GM12878 (cell line): ENCODE data around the gene ZBTB49. TPM values are rescaled to one million over a fixed set of nuclear protein-coding genes. Genes with fewer than 3 reads are reported as not detected.

ENCODE experiments used
- ATAC-seq: fragments of 200-7000 bp; cut with Tn5 transposase; 3 replicates; pipeline ENCODE4 v1.9.1; 2020; ENCODE audit warnings: mild to moderate bottlenecking, moderate library complexity
- BruUV-seq: library from RNA; stranded (reverse); fragments of 400-500 nt; replicated peaks from 2 replicates; lab custom pipeline; 2021; lab: Mats Ljungman, UMichigan
- CTCF ChIA-PET: fragments of 300-600 bp; sonication (Branson Sonifier 250); formaldehyde crosslinking; extraction: SDS; loops from one replicate; lab custom pipeline; 2021; ENCODE audit warnings: inconsistent platforms; lab: Yijun Ruan, JAX
- POLR2A ChIA-PET: fragments of 350-600 bp; formaldehyde crosslinking; extraction: SDS; loops from one replicate; lab custom pipeline; 2021; ENCODE audit warnings: inconsistent platforms; lab: Charles Lee
- RAD21 ChIA-PET: fragments of 300-600 bp; sonication (Branson Sonifier 250); formaldehyde crosslinking; loops from one replicate; lab custom pipeline; 2023; ENCODE audit warnings: antibody characterized with exemption; ENCODE audit not compliant: unreplicated experiment; lab: Charles Lee
- SMC1A ChIA-PET: fragments of 300-600 bp; sonication (Branson Sonifier 250); formaldehyde crosslinking; loops from one replicate; lab custom pipeline; 2023; ENCODE audit not compliant: unreplicated experiment, uncharacterized antibody; lab: Charles Lee
- DNase-seq: peaks from one replicate; pipeline ENCODE4 v3.0.0-alpha.2; 2011; ENCODE audit warnings: low read depth, low spot score
- FAIRE-seq: peaks from 3 replicates; lab custom pipeline; 2011; peaks lifted over from hg19 to GRCh38; lab: Jason Lieb, UNC
- H2AFZ ChIP-seq: 2 replicates; pipeline ENCODE4 v1.6.0; 2011; ENCODE audit warnings: low read depth, low read length, control low read depth; ENCODE audit not compliant: control insufficient read depth
- H3K27ac ChIP-seq: 2 replicates; pipeline ENCODE4 v1.5.1; 2011; ENCODE audit warnings: control low read depth; ENCODE audit not compliant: control insufficient read depth, insufficient read depth
- H3K27me3 ChIP-seq, 2 experiments: replicated peaks in 1 of 2; 2 replicates each; pipeline versions ENCODE4 v1.6.0 to v1.6.1; 2011; ENCODE audit warnings: low read length in 1 of 2; ENCODE audit not compliant: control insufficient read depth in 2 of 2, insufficient read depth in 2 of 2
- H3K36me3 ChIP-seq, 2 experiments: 2 replicates each; pipeline ENCODE4 v1.5.1; 2011; ENCODE audit warnings: low read length in 1 of 2; ENCODE audit not compliant: control insufficient read depth in 2 of 2, insufficient read depth in 2 of 2
- H3K4me1 ChIP-seq: 2 replicates; pipeline ENCODE4 v1.6.1; 2011; ENCODE audit warnings: mild to moderate bottlenecking, low read length, moderate library complexity, mixed read lengths; ENCODE audit not compliant: control insufficient read depth, insufficient read depth
- H3K4me2 ChIP-seq: 2 replicates; pipeline ENCODE4 v1.6.0; 2011; ENCODE audit warnings: control low read depth; ENCODE audit not compliant: control insufficient read depth, insufficient read depth
- H3K4me3 ChIP-seq: fragments of 200-600 bp; sonication (generic); 2 replicates; pipeline ENCODE4 v1.5.1; 2016
- H3K79me2 ChIP-seq: 2 replicates; pipeline ENCODE4 v1.6.0; 2011; ENCODE audit warnings: low read length; ENCODE audit not compliant: control insufficient read depth, insufficient read depth
- H3K9ac ChIP-seq: 2 replicates; pipeline ENCODE4 v1.8.0; 2011; ENCODE audit warnings: low read length, control low read depth, mixed read lengths; ENCODE audit not compliant: control insufficient read depth, insufficient read depth
- H3K9me3 ChIP-seq: replicated peaks from 3 replicates; pipeline ENCODE4 v1.5.1; 2011; ENCODE audit warnings: mild to moderate bottlenecking, low read length; ENCODE audit not compliant: control insufficient read depth, insufficient read depth
- H4K20me1 ChIP-seq: 2 replicates; pipeline ENCODE4 v1.6.0; 2011; ENCODE audit not compliant: control insufficient read depth, insufficient read depth
- CBFB ChIP-seq: IDR thresholded peaks from 2 replicates; pipeline ENCODE4 v1.6.1; 2016; ENCODE audit warnings: antibody characterized with exemption, low read depth
- CHD1 ChIP-seq: IDR thresholded peaks from 2 replicates; pipeline ENCODE4 v1.6.1; 2012; ENCODE audit warnings: low read depth, low read length, improper control_type of control experiment
- HCFC1 ChIP-seq: fragments of 150-350 bp; IDR thresholded peaks from 2 replicates; pipeline ENCODE4 v1.6.1; 2014; ENCODE audit warnings: low read length
- JUNB ChIP-seq: IDR thresholded peaks from 2 replicates; pipeline ENCODE4 v1.6.1; 2016; ENCODE audit warnings: antibody characterized with exemption, mild to moderate bottlenecking
- KDM1A ChIP-seq: fragments of 200-600 bp; sonication (generic); IDR thresholded peaks from 2 replicates; pipeline ENCODE4 v1.6.1; 2016; ENCODE audit warnings: borderline replicate concordance
- SIX5 ChIP-seq: IDR thresholded peaks from 2 replicates; pipeline ENCODE4 v1.6.1; 2011; ENCODE audit warnings: mild to moderate bottlenecking, low read depth, low read length, moderate library complexity; ENCODE audit not compliant: severe bottlenecking
- SP1 ChIP-seq: IDR thresholded peaks from one replicate; pipeline ENCODE4 v1.6.1; 2011; ENCODE audit warnings: low read depth, low read length
- SUPT20H ChIP-seq: IDR thresholded peaks from 2 replicates; pipeline ENCODE4 v1.6.1; 2011; ENCODE audit warnings: low read depth, mild to moderate bottlenecking, low read length, moderate library complexity, borderline replicate concordance; ENCODE audit not compliant: control insufficient read depth
- SUZ12 ChIP-seq: fragments of 200-600 bp; sonication (generic); IDR thresholded peaks from one replicate; pipeline ENCODE4 v1.6.1; 2018; ENCODE audit warnings: antibody characterized with exemption, mild to moderate bottlenecking; ENCODE audit not compliant: unreplicated experiment
- WGBS: methylation state at CpG from one replicate; pipeline ENCODE4 v1.1.6; 2016; ENCODE audit warnings: low lambda C conversion rate; ENCODE audit not compliant: insufficient replicate concordance, insufficient coverage; ENCODE audit errors: missing lambda C conversion rate; 5-methylcytosine and 5-hydroxymethylcytosine counted together
- in situ Hi-C: fragments of 300-500 bp; cut with MboI; formaldehyde crosslinking; loops from 9 replicates; pipeline ENCODE4 v1.14.3; 2018; ENCODE audit warnings: mixed read lengths
- intact Hi-C: fragments of 100-400 bp; cut with micrococcal nuclease; formaldehyde crosslinking; loops from one replicate; pipeline ENCODE4 v1.14.2; 2022; ENCODE audit not compliant: unreplicated experiment
- polyA plus RNA-seq, 11 experiments: library from polyadenylated mRNA; depleted of rRNA in 4 of 11; unstranded in 6 of 11; stranded (reverse) in 5 of 11; fragments of >200 nt; fragmentation: Nextera tagmentation in 4 of 11; fragmentation: Illumina TruSeq in 1 of 11; extraction: Ambion mirVana in 4 of 11; extraction: Trizol in 1 of 11; gene quantifications; 1 replicate in 1 of 11; 2 replicates in 10 of 11; pipeline versions ENCODE4 v1.2.1 to v1.2.3, GENCODE V29; 2011 to 2016; ENCODE audit warnings: inconsistent platforms in 2 of 11, missing spikeins in 2 of 11, low read depth in 1 of 11
- total RNA-seq, 4 experiments: library from RNA; depleted of rRNA in 3 of 4; stranded (reverse); fragments of >200 nt in 3 of 4; fragmentation: Illumina TruSeq in 1 of 4; extraction: Trizol in 1 of 4; gene quantifications; 2 replicates each; pipeline versions ENCODE4 v1.2.1 to v1.2.3, GENCODE V29; 2013 to 2021
- TF ChIP-seq, protein P1 (sequence below): IDR thresholded peaks from 2 replicates; pipeline ENCODE4 v1.6.1; 2011; ENCODE audit warnings: borderline replicate concordance, low read depth, mild to moderate bottlenecking, moderate library complexity, low read length; ENCODE audit not compliant: insufficient read depth, poor library complexity, severe bottlenecking
- TF ChIP-seq, protein P2 (sequence below): fragments of 450-650 bp; IDR thresholded peaks from 2 replicates; pipeline ENCODE4 v1.6.1; 2017; ENCODE audit warnings: mild to moderate bottlenecking
- TF ChIP-seq, protein P3 (sequence below): IDR thresholded peaks from 2 replicates; pipeline ENCODE4 v1.6.1; 2012; ENCODE audit warnings: low read depth, low read length, improper control_type of control experiment

The ZBTB49 gene
- total and polyA plus RNA-seq, 10 of the 15 experiments (the other 5 are each of a cell fraction or from before 2014, with no cell fraction given), result 0.37 to 4.8 (median 4.1) TPM

DNA sequence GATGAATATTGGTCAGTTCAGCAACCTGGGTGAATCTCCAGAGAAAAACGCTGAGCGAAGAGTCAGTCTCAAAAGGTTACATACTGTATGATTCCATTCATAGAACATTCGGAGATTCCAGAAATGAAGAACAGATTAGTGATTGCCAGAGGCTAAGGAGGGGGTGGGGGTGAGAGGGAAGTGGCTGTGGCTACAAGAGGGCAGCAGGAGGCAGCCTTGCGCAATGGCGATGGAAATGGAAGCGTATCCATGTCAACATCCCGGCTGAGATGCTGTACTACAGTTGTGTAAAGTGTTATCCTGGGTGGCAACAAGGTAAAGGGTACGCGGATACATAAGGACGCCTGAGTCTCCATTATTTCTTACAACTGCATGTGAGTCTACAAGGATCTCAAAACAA, 18.1 kb upstream of the ZBTB49 start:
- ChIA-PET CTCF (interaction anchor here (1.1 kb wide), 1 partner anchor 12 kb away, joined by 6 read pairs; no protein-coding TSS in a partner anchor), SMC1A (interaction anchor here (0.9 kb wide), 1 partner anchor 610 kb away, joined by 3 read pairs; no protein-coding TSS in a partner anchor), RAD21 (no interaction called here), POLR2A (no interaction called here)
- Histone ChIP-seq H3K9me3 (no peaks in the 10 kb centered on the region), H3K36me3 (peaks cover 8 to 29% of the 10 kb centered on the region in 2 experiments; a peak in 3 of 4 replicates), H3K4me2 (no peak overlapping the region), H3K79me2 (no peaks in the 10 kb centered on the region), H3K27ac (no peak overlapping the region), H3K4me3 (no peak overlapping the region), H3K9ac (no peak overlapping the region), H3K4me1 (no peaks in the 10 kb centered on the region), H4K20me1 (no peaks in the 10 kb centered on the region), H3K27me3 (no peaks in the 10 kb centered on the region), H2AFZ (no peak overlapping the region)
- over 99% methylated on average over 10 of the region's 10 CpGs for WGBS
- intact Hi-C loops, result no loop called here
- no peak for ATAC-seq
- TF ChIP-seq, protein P1, sequence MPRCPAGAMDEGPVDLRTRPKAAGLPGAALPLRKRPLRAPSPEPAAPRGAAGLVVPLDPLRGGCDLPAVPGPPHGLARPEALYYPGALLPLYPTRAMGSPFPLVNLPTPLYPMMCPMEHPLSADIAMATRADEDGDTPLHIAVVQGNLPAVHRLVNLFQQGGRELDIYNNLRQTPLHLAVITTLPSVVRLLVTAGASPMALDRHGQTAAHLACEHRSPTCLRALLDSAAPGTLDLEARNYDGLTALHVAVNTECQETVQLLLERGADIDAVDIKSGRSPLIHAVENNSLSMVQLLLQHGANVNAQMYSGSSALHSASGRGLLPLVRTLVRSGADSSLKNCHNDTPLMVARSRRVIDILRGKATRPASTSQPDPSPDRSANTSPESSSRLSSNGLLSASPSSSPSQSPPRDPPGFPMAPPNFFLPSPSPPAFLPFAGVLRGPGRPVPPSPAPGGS, result no peak
- TF ChIP-seq SUPT20H, result no peak
- no peak for TF ChIP-seq JUNB
- TF ChIP-seq, protein P2, sequence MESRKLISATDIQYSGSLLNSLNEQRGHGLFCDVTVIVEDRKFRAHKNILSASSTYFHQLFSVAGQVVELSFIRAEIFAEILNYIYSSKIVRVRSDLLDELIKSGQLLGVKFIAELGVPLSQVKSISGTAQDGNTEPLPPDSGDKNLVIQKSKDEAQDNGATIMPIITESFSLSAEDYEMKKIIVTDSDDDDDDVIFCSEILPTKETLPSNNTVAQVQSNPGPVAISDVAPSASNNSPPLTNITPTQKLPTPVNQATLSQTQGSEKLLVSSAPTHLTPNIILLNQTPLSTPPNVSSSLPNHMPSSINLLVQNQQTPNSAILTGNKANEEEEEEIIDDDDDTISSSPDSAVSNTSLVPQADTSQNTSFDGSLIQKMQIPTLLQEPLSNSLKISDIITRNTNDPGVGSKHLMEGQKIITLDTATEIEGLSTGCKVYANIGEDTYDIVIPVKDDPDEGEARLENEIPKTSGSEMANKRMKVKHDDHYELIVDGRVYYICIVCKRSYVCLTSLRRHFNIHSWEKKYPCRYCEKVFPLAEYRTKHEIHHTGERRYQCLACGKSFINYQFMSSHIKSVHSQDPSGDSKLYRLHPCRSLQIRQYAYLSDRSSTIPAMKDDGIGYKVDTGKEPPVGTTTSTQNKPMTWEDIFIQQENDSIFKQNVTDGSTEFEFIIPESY, result no peak
- no peak for TF ChIP-seq HCFC1
- TF ChIP-seq SUZ12, result no peak
- no peak for TF ChIP-seq CBFB
- no peak for TF ChIP-seq SIX5
- no peak for TF ChIP-seq KDM1A
- TF ChIP-seq, protein P3, sequence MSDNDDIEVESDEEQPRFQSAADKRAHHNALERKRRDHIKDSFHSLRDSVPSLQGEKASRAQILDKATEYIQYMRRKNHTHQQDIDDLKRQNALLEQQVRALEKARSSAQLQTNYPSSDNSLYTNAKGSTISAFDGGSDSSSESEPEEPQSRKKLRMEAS, result no peak
- TF ChIP-seq CHD1, result no peak
- TF ChIP-seq SP1, result no peak
- no peak for FAIRE-seq
- in situ Hi-C loops, result no loop called here
- no TSS peak for BruUV-seq
- no peak for DNase-seq
